Endothelial cell of umbilical vein (primary cell): ENCODE results near the gene ZKSCAN4. TPM values are rescaled to one million over a fixed set of nuclear protein-coding genes. Genes with fewer than 3 reads are reported as not detected.

Source experiments
- BruUV-seq: library from RNA; stranded (reverse); fragments of 400-500 nt; replicated peaks from 2 replicates; lab custom pipeline; 2021; lab: Mats Ljungman, UMichigan
- CTCF ChIA-PET: fragments of 300-600, 350-600 bp; sonication (Branson Sonifier 250); formaldehyde crosslinking; loops from one replicate; lab custom pipeline; 2021; ENCODE audit warnings: antibody characterized with exemption, inconsistent platforms; lab: Charles Lee
- POLR2A ChIA-PET: fragments of 300-600, 350-600 bp; sonication (Branson Sonifier 250); formaldehyde crosslinking; loops from one replicate; lab custom pipeline; 2021; ENCODE audit warnings: antibody characterized with exemption, inconsistent platforms; lab: Charles Lee
- DNase-seq: peaks from one replicate; pipeline ENCODE4 v3.0.0-alpha.2; 2011; ENCODE audit warnings: low read depth, low spot score
- FAIRE-seq: peaks from 2 replicates; lab custom pipeline; 2011; peaks lifted over from hg19 to GRCh38; lab: Jason Lieb, UNC
- H2AFZ ChIP-seq: 2 replicates; pipeline ENCODE4 v1.6.0; 2012; ENCODE audit warnings: low read depth, low read length, control low read depth, inconsistent platforms
- H3K27ac ChIP-seq: 2 replicates; pipeline ENCODE4 v1.5.1; 2011; ENCODE audit warnings: low read depth, mild to moderate bottlenecking, control low read depth, low read length, moderate library complexity; ENCODE audit not compliant: insufficient read depth
- H3K27me3 ChIP-seq, 2 experiments: 2 replicates each; pipeline versions ENCODE4 v1.6.0 to v1.6.1; 2011; ENCODE audit warnings: low read length in 2 of 2, mixed read lengths in 1 of 2; ENCODE audit not compliant: control insufficient read depth in 2 of 2, insufficient read depth in 2 of 2
- H3K36me3 ChIP-seq, 2 experiments: 2 replicates in 1 of 2; 3 replicates in 1 of 2; pipeline ENCODE4 v1.5.1; 2011; ENCODE audit warnings: low read length in 2 of 2, mild to moderate bottlenecking in 1 of 2, moderate library complexity in 1 of 2; ENCODE audit not compliant: control insufficient read depth in 2 of 2, insufficient read depth in 2 of 2; ENCODE audit errors: extremely low read depth in 1 of 2
- H3K4me1 ChIP-seq: 3 replicates; pipeline ENCODE4 v1.5.1; 2011; ENCODE audit warnings: mild to moderate bottlenecking, low read length; ENCODE audit not compliant: control insufficient read depth, insufficient read depth; ENCODE audit errors: extremely low read depth
- H3K4me2 ChIP-seq: 2 replicates; pipeline ENCODE4 v1.6.1; 2011; ENCODE audit warnings: low read length, control low read depth, mixed read lengths; ENCODE audit not compliant: insufficient read depth
- H3K4me3 ChIP-seq, 3 experiments: fragments of 200-600 bp in 1 of 3; sonication (generic), shearing (Covaris generic) in 1 of 3; replicated peaks in 1 of 3; 2 replicates each; pipeline ENCODE4 v1.5.1; 2011 to 2016; ENCODE audit warnings: control low read depth in 3 of 3, low read length in 3 of 3, mild to moderate bottlenecking in 2 of 3, inconsistent platforms in 1 of 3, low read depth in 1 of 3, moderate library complexity in 1 of 3; ENCODE audit not compliant: insufficient read depth in 1 of 3
- H3K79me2 ChIP-seq: 2 replicates; pipeline ENCODE4 v1.6.0; 2012; ENCODE audit warnings: low read length, inconsistent platforms; ENCODE audit not compliant: control insufficient read depth, insufficient read depth
- H3K9ac ChIP-seq: replicated peaks from 2 replicates; pipeline ENCODE3; 2011; ENCODE audit warnings: low read length, control low read depth; ENCODE audit not compliant: insufficient read depth; ENCODE audit errors: extremely low read depth
- H3K9me1 ChIP-seq: replicated peaks from 3 replicates; pipeline ENCODE4 v1.6.0; 2011; ENCODE audit warnings: mild to moderate bottlenecking, low read length; ENCODE audit not compliant: control insufficient read depth, insufficient read depth; ENCODE audit errors: extremely low read depth
- H3K9me3 ChIP-seq: replicated peaks from 2 replicates; pipeline ENCODE4 v1.5.1; 2012; ENCODE audit warnings: low read length, inconsistent platforms; ENCODE audit not compliant: control insufficient read depth, insufficient read depth
- H4K20me1 ChIP-seq: replicated peaks from 2 replicates; pipeline ENCODE3; 2011; ENCODE audit warnings: mild to moderate bottlenecking, low read length; ENCODE audit not compliant: control insufficient read depth, insufficient read depth; ENCODE audit errors: extremely low read depth
- CTCF ChIP-seq, 2 donors: IDR thresholded peaks; 1 replicate in 1 of 2; 2 replicates in 1 of 2; pipeline ENCODE4 v1.5.1; 2011; ENCODE audit warnings: low read length in 2 of 2, mild to moderate bottlenecking in 2 of 2, moderate library complexity in 2 of 2, control low read depth in 1 of 2, inconsistent platforms in 1 of 2, low read depth in 1 of 2; ENCODE audit not compliant: insufficient read depth in 1 of 2; ENCODE audit errors: extremely low read depth in 1 of 2
- EZH2 ChIP-seq: IDR thresholded peaks from 2 replicates; pipeline ENCODE4 v1.6.1; 2012; ENCODE audit warnings: borderline replicate concordance, low read depth, mild to moderate bottlenecking, moderate library complexity, low read length, inconsistent platforms; ENCODE audit not compliant: severe bottlenecking
- FOS ChIP-seq: IDR thresholded peaks from 2 replicates; pipeline ENCODE4 v1.6.1; 2011; ENCODE audit warnings: mild to moderate bottlenecking, low read length, moderate library complexity, borderline replicate concordance; ENCODE audit not compliant: insufficient read depth
- GATA2 ChIP-seq: IDR thresholded peaks from 2 replicates; pipeline ENCODE4 v1.7.0; 2011; ENCODE audit warnings: low read depth, mild to moderate bottlenecking, moderate library complexity, mixed read lengths, low read length; ENCODE audit not compliant: insufficient read length, insufficient read depth
- JUN ChIP-seq: IDR thresholded peaks from 2 replicates; pipeline ENCODE4 v1.6.1; 2011; ENCODE audit warnings: borderline replicate concordance, low read depth; ENCODE audit not compliant: insufficient read length, insufficient read depth
- MAX ChIP-seq: IDR thresholded peaks from 2 replicates; pipeline ENCODE4 v1.6.1; 2011; ENCODE audit not compliant: insufficient read depth, insufficient read length
- MYC ChIP-seq: IDR thresholded peaks from one replicate; pipeline ENCODE4 v1.6.1; 2011; ENCODE audit warnings: mild to moderate bottlenecking, low read depth, low read length
- POLR2A ChIP-seq: IDR thresholded peaks from 2 replicates; pipeline ENCODE4 v1.6.1; 2012; ENCODE audit warnings: low read depth, mild to moderate bottlenecking, control low read depth, low read length
- POLR2AphosphoS5 ChIP-seq: IDR thresholded peaks from 2 replicates; pipeline ENCODE4 v1.6.1; 2012; ENCODE audit warnings: low read depth, mild to moderate bottlenecking, control low read depth, low read length, moderate library complexity; ENCODE audit not compliant: insufficient read depth
- dilution Hi-C: fragments of 300-500 bp; cut with MboI; formaldehyde crosslinking; loops from one replicate; pipeline ENCODE4 v1.15.0; 2019; ENCODE audit warnings: low sequenced_read_pairs; ENCODE audit not compliant: extremely low pct_ligation_motif_present
- intact Hi-C: fragments of 100-400 bp; cut with micrococcal nuclease; formaldehyde crosslinking; loops from one replicate; pipeline ENCODE4 v1.10.0; 2022
- polyA plus RNA-seq, 4 experiments: library from polyadenylated mRNA; depleted of rRNA in 3 of 4; stranded (reverse) in 3 of 4; unstranded in 1 of 4; fragments of >200 nt; gene quantifications; 2 replicates each; pipeline versions ENCODE4 v1.2.1 to v1.2.3, GENCODE V29; 2011 to 2012; ENCODE audit warnings: missing spikeins in 1 of 4
- total RNA-seq: library from RNA; stranded (reverse); gene quantifications from 2 replicates; pipeline ENCODE4 v1.2.3, GENCODE V29; 2021

Gene ZKSCAN4
- total and polyA plus RNA-seq, 2 donors (not counting 3 experiments of a cell fraction or from before 2014, with no cell fraction given), result 1.3 to 3.6 TPM

- H3K27me3 ChIP-seq, result no peaks in the 10 kb centered on the region
- H2AFZ ChIP-seq, result peak within 1 kb of the TSS; percentile 91
- ChIA-PET CTCF (interaction anchor here (0.7 to 1.8 kb wide), 7 partner anchors 14 to 162 kb away, joined by 3 to 19 read pairs (median 5); partner anchors contain the start of genes ZKSCAN4, ZKSCAN8, ZSCAN23 and ZSCAN26), POLR2A (interaction anchor here (0.5 to 2.1 kb wide), 5 partner anchors 14 to 90 kb away, joined by 3 to 7 read pairs (median 5); partner anchors contain the start of genes ZKSCAN4, ZSCAN26 and ZSCAN31)
- peaks cover 7% of the 10 kb centered on the region for H3K4me1 ChIP-seq
- H3K27ac ChIP-seq, result peak within 1 kb of the TSS; percentile 46
- dilution Hi-C loops, result no loop called here
- no peaks in the 10 kb centered on the region for H4K20me1 ChIP-seq
- peak within 1 kb of the TSS; percentile 82 for H3K9ac ChIP-seq
- H3K9me1 ChIP-seq, result no peaks in the 10 kb centered on the region
- DNase-seq (peak; percentile 77), FAIRE-seq (peak; percentile 59)
- peaks cover 16% of the 10 kb centered on the region for H3K79me2 ChIP-seq
- no peaks in the 10 kb centered on the region for H3K9me3 ChIP-seq
- intact Hi-C loops, result loop anchor here (1.0 to 10.0 kb wide), 10 partner anchors 15 to 403 kb away; partner anchors contain the start of genes ZKSCAN3, ZKSCAN4, ZKSCAN8 and ZNF165
- no TSS peak for BruUV-seq
- H3K36me3 ChIP-seq, result peaks cover 6 to 10% of the 10 kb centered on the region in 2 experiments
- peak within 1 kb of the TSS; percentile 68 to 96 (median 93) for H3K4me3 ChIP-seq
- peak within 1 kb of the TSS; percentile 96 for H3K4me2 ChIP-seq
- TF ChIP-seq FOS, result no peak
- TF ChIP-seq JUN, result no peak
- TF ChIP-seq POLR2AphosphoS5, result peak; percentile 79
- no peak for TF ChIP-seq MAX
- no peak for TF ChIP-seq CTCF (IDR thresholded peaks at IDR 0.05; ENCODE audit: extremely low read depth in 1 of 2, insufficient read depth in 1 of 2, low read depth in 1 of 2, low read length in 2 of 2)
- TF ChIP-seq MYC, result no peak
- TF ChIP-seq POLR2A, result peak; percentile 81
- no peak for TF ChIP-seq EZH2
- no peak for TF ChIP-seq GATA2
These were observed 29.4 kb upstream of the ZKSCAN4 start, which contains the start of gene PGBD1 for GRCh38 chr6:28281288-28282064. Gene PGBD1 (plus strand): TSS chr6:28281572. CDS start chr6:28283814, 2,242 bp downstream.
